ENCODE data around the gene ARCN1. TPM values are rescaled to one million over a fixed set of nuclear protein-coding genes. Genes with fewer than 3 reads are reported as not detected.

The ARCN1 gene
- total and polyA plus RNA-seq, 2 of the 4 experiments (the other 2 are of a cell fraction), result 148 to 212 TPM

- H3K18ac ChIP-seq (ENCODE audit: low read depth, low read length), result no peak overlapping the region
- H2BK20ac ChIP-seq (ENCODE audit: low read depth, low read length), result no peak overlapping the region
- dilution Hi-C loops (cut with HindIII; ENCODE audit: low sequenced_read_pairs, unreplicated experiment) (no loop called here), intact Hi-C loops (cut with micrococcal nuclease) (no loop called here), in situ Hi-C loops (cut with MboI; ENCODE audit: low sequenced_read_pairs) (no loop called here)
- ChIA-PET POLR2A (ENCODE audit: unreplicated experiment) (no interaction called here), CTCF (no interaction called here)
- no peak overlapping the region for H3K23ac ChIP-seq (ENCODE audit: low read depth, low read length)
- no peak overlapping the region for H2BK120ac ChIP-seq (ENCODE audit: low read depth, low read length)
- H2BK15ac ChIP-seq (ENCODE audit: low read depth, low read length), result no peak overlapping the region
- H3K9me3 ChIP-seq (ENCODE audit: control insufficient read depth, insufficient read depth, low read length), result no peaks in the 10 kb centered on the region
- ATAC-seq (ENCODE audit: low read depth) (no peak), DNase-seq (no peak)
- no peak overlapping the region for H2BK5ac ChIP-seq (ENCODE audit: low read depth, low read length, poor library complexity, severe bottlenecking)
- H3K4me1 ChIP-seq (ENCODE audit: control insufficient read depth, insufficient read depth, low read length), result peaks cover 2% of the 10 kb centered on the region; the same call in 1 of the 2 replicates
- no peak overlapping the region for H2AK9ac ChIP-seq (replicated peaks; ENCODE audit: low read depth, low read length, poor library complexity)
- H2AK5ac ChIP-seq (ENCODE audit: low read depth, low read length), result no peak overlapping the region
- H4K91ac ChIP-seq (ENCODE audit: insufficient read depth, low read depth, low read length), result no peak overlapping the region
- H3K9me1 ChIP-seq (ENCODE audit: insufficient read depth, low read length), result peaks cover 10% of the 10 kb centered on the region
- H3K79me1 ChIP-seq (ENCODE audit: low read depth in 1 of 2, low read length in 2 of 2), result peaks cover 12 to 15% of the 10 kb centered on the region in 2 experiments
- H4K8ac ChIP-seq (ENCODE audit: low read depth in 2 of 2, low read length in 2 of 2), result no peak overlapping the region
- no peak overlapping the region for H2AFZ ChIP-seq (replicated peaks; ENCODE audit: low read length, poor library complexity)
- no peak overlapping the region for H3K27ac ChIP-seq (ENCODE audit: insufficient read depth, low read length)
- H3K4me2 ChIP-seq (ENCODE audit: low read depth, low read length), result no peak overlapping the region
- no peak overlapping the region for H3K4ac ChIP-seq (ENCODE audit: low read depth, low read length)
- peaks cover 8% of the 10 kb centered on the region for H3K36me3 ChIP-seq (ENCODE audit: control insufficient read depth, insufficient read depth, low read length)
- no peak for TF ChIP-seq NFE2L2 (IDR thresholded peaks at IDR 0.05; ENCODE audit: low read depth, low read length)
- no peak for TF ChIP-seq POLR2A (IDR thresholded peaks at IDR 0.05; ENCODE audit: low read depth, low read length)
- TF ChIP-seq CHD1 (IDR thresholded peaks at IDR 0.05; ENCODE audit: low read depth, low read length), result no peak
- no peak for TF ChIP-seq CEBPB (IDR thresholded peaks at IDR 0.05; ENCODE audit: low read depth, low read length)
- no peak for TF ChIP-seq RCOR1 (IDR thresholded peaks at IDR 0.05; ENCODE audit: insufficient replicate concordance, low read length)
- TF ChIP-seq MAZ (IDR thresholded peaks at IDR 0.05; ENCODE audit: borderline replicate concordance, low read depth, low read length), result no peak
- TF ChIP-seq BHLHE40 (IDR thresholded peaks at IDR 0.05; ENCODE audit: low read depth, low read length), result no peak
- TF ChIP-seq SMC3 (IDR thresholded peaks at IDR 0.05; ENCODE audit: low read depth, low read length), result no peak
- no peak for TF ChIP-seq RFX5 (IDR thresholded peaks at IDR 0.05; ENCODE audit: low read depth, low read length)
- TF ChIP-seq RAD21 (IDR thresholded peaks at IDR 0.05; ENCODE audit: low read length), result no peak
- no peak for TF ChIP-seq FOS (IDR thresholded peaks at IDR 0.05; ENCODE audit: low read depth, low read length)
- TF ChIP-seq ELK1 (IDR thresholded peaks at IDR 0.05; ENCODE audit: borderline replicate concordance, low read depth, low read length), result no peak
- H4K5ac ChIP-seq (ENCODE audit: low read depth, low read length), result no peak overlapping the region
- no peak overlapping the region for H3K14ac ChIP-seq (replicated peaks; ENCODE audit: low read depth, low read length)
- no peak overlapping the region for H3K9ac ChIP-seq (ENCODE audit: low read depth, low read length)
- H3K4me3 ChIP-seq (ENCODE audit: insufficient read depth, low read depth, low read length), result no peak overlapping the region
- BruUV-seq (replicated peaks), result no TSS peak
- H3K27me3 ChIP-seq (ENCODE audit: control insufficient read depth, insufficient read depth, low read length), result no peaks in the 10 kb centered on the region
- H4K20me1 ChIP-seq (ENCODE audit: insufficient read depth, low read length), result no peaks in the 10 kb centered on the region
- WGBS, 2 experiments (ENCODE audit: extremely low coverage in 2 of 2, insufficient read length in 1 of 2), result 95% methylated on average over 3 of the region's 4 CpGs; no CpG with 5 or more reads in 1 of the 2 experiments
- no peak overlapping the region for H3K56ac ChIP-seq (ENCODE audit: extremely low read depth, insufficient read depth, low read length)
Observed at GRCh38 chr11:118560806-118561205, 11.4 kb upstream of the ARCN1 start.

All from IMR-90 (cell line).